GM10266 (cell line): ENCODE data around the gene RLN3.

Experiments used
- DNase-seq: peaks from one replicate; pipeline ENCODE4 v3.0.0; 2012; ENCODE audit errors: extremely low spot score
- CTCF ChIP-seq: IDR thresholded peaks from 2 replicates; pipeline ENCODE4 v1.5.1; 2012; ENCODE audit warnings: mild to moderate bottlenecking, low read depth; ENCODE audit not compliant: control insufficient read depth, insufficient read depth; ENCODE audit errors: missing control alignments

RLN3 gene

DNA sequence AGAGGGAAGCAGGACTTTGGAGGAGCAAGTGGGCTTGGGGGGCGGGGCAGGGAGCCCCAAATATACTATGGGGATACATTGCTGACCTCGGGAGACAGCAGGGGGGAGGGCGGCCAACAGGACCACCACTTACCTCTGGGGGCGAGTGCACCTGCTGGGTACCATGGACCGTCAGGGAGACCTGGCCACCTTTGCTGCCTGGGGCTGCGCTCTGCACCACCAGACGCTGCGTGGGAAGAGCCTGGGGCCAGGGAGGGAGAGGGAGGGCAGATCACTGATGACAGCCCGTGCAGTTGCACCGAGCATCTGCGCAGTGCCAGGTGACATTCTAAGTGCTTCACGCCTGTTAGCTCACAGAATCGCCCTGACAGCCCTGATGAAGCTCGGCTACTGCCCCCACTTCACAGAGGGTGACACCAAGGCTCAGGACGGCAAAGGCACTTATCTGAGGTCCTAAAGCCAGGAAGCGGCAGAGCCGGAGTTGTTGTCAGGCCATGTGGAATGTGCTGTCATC is 45.9 kb upstream of the RLN3 start:
- DNase-seq: no peak
- no peak for TF ChIP-seq CTCF

- no peak for TF ChIP-seq CTCF
- no peak for DNase-seq
Observed at GRCh38 chr19:13982773-13983172, 45.2 kb upstream of the RLN3 start.

DNA sequence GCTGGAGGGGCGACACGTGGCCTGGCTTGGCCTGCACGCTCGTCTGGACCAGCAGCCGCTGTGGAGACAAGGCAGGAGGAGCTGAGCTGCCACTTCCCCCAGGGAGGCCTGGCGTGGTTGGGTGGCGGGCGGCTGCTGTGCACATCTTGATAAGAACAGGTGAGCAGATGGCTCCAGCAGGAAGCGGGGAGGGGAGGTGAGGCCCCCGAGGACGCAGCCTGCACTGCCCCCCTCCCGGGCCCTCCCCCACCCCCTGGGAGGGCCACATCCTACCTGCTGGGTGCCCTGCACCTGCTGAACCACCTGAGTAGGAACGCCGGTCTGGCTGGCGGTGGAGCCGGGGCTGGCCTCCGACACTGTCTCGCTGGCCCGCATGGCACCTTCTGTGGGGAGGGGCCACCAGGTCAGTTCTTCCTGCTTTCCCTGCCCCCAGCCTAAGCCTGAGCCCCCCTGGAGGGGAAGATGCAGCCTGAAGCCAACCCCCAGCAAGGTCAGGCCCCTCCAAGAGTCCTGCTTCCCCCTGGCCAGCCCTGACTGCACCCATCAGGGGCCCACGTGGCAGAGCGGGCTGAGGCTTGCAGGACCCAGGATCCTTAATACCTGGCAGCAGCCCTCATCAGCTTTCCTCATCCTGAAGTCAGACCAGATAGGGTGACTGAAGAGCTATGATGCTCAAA is 44.6 kb upstream of the RLN3 start:
- no peak for TF ChIP-seq CTCF
- DNase-seq: no peak

DNA sequence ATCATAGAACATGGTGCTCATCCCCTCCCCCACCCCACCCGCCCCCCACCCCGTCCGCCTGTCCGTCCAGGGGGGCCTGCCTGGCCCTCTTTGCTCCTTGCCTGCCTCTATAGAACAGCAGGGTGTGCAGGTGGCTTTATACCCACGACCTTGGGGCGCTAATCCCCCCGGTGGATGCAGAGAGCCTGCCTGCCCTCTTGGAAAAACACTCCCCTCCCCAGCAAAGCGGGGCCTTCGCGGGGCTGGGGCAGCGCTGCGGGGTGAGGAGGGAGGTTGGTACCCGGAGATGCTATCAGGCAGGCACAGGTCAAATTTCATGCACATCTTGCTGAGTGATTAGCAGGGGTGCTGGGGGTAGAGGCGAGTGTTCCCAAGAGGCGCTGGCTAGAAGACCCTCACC is 43.8 kb upstream of the RLN3 start:
- TF ChIP-seq CTCF: no peak

GRCh38 chr19:13984875-13985741 is 42.8 kb upstream of the RLN3 start:
- no peak for DNase-seq
- no peak for TF ChIP-seq CTCF

More for the DNA sequence above, 43.8 kb upstream of the RLN3 start:
- no peak for DNase-seq

DNA sequence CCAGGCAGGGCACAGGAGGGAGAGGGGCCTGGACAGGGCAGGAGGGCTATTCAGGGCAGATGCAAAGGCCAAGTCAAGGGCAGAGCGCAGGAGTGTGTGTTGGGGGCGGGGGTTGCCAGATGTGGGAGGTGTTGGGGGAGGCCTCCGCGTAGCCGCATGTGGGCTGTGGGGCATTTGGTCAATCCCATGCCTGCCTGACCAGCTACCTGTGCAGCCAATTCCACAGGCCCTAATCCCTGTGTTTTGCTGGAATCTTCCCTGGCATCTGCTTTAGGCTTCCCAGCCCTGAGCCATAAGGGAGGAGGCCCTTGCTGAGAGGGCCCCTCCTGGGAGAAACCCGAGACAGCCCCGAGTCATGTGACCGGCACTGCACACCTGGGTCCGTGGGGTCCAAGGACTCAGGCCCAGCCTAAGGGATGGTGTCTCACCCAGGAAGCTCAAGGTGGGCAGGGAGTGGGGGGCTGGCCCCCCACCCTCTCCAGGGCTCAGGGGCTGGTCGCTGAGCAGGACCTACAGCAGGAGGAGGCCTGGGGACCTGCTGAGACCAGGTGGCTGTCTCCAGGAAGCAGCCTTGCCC is 42.1 kb upstream of the RLN3 start:
- no peak for TF ChIP-seq CTCF
- DNase-seq: no peak
